ENCODE measurements around the gene PPARA. TPM values are rescaled to one million over a fixed set of nuclear protein-coding genes. Genes with fewer than 3 reads are reported as not detected.

PPARA gene
- total and polyA plus RNA-seq, 2 donors (not counting 3 experiments of a cell fraction or from before 2014, with no cell fraction given) = 3.1 to 10.7 TPM

GRCh38 chr22:46241396-46242007, 91.2 kb downstream of the PPARA start:
- Histone ChIP-seq H3K79me2 (ENCODE audit: control insufficient read depth, insufficient read depth, low read length) (no peaks in the 10 kb centered on the region), H3K9ac (replicated peaks; ENCODE audit: extremely low read depth, insufficient read depth, low read length) (no peak overlapping the region), H3K4me1 (ENCODE audit: control insufficient read depth, extremely low read depth, insufficient read depth, low read length) (no peaks in the 10 kb centered on the region), H3K36me3 (ENCODE audit: control insufficient read depth in 2 of 2, extremely low read depth in 1 of 2, insufficient read depth in 2 of 2, low read length in 2 of 2) (no peaks in the 10 kb centered on the region), H3K27ac (ENCODE audit: insufficient read depth, low read depth, low read length) (no peak overlapping the region), H3K9me1 (replicated peaks; ENCODE audit: control insufficient read depth, extremely low read depth, insufficient read depth, low read length) (no peaks in the 10 kb centered on the region), H3K4me3 (replicated peaks in 1 of 3; ENCODE audit: insufficient read depth in 1 of 3, low read depth in 1 of 3, low read length in 3 of 3) (no peak overlapping the region), H2AFZ (ENCODE audit: low read depth, low read length) (no peak overlapping the region), H3K9me3 (replicated peaks; ENCODE audit: control insufficient read depth, insufficient read depth, low read length) (no peaks in the 10 kb centered on the region), H3K27me3 (ENCODE audit: control insufficient read depth in 2 of 2, insufficient read depth in 2 of 2, low read length in 2 of 2) (no peaks in the 10 kb centered on the region), H4K20me1 (replicated peaks; ENCODE audit: control insufficient read depth, extremely low read depth, insufficient read depth, low read length) (no peaks in the 10 kb centered on the region), H3K4me2 (ENCODE audit: insufficient read depth, low read length) (no peak overlapping the region)
- ChIA-PET POLR2A (interaction anchor here (0.5 kb wide), 1 partner anchor 583 kb away, joined by 4 read pairs; no protein-coding TSS in a partner anchor), CTCF (interaction anchor here (0.7 kb wide), 1 partner anchor 125 kb away, joined by 3 read pairs; no protein-coding TSS in a partner anchor)
- TF ChIP-seq POLR2A (IDR thresholded peaks at IDR 0.05; ENCODE audit: low read depth, low read length) = no peak
- TF ChIP-seq MAX (IDR thresholded peaks at IDR 0.05; ENCODE audit: insufficient read depth, insufficient read length) = no peak
- TF ChIP-seq MYC (IDR thresholded peaks at IDR 0.05; ENCODE audit: low read depth, low read length) = no peak
- TF ChIP-seq JUN (IDR thresholded peaks at IDR 0.05; ENCODE audit: borderline replicate concordance, insufficient read depth, insufficient read length, low read depth) = no peak
- TF ChIP-seq FOS (IDR thresholded peaks at IDR 0.05; ENCODE audit: borderline replicate concordance, insufficient read depth, low read length) = no peak
- no peak for TF ChIP-seq POLR2AphosphoS5 (IDR thresholded peaks at IDR 0.05; ENCODE audit: insufficient read depth, low read depth, low read length)
- no peak for TF ChIP-seq EZH2 (IDR thresholded peaks at IDR 0.05; ENCODE audit: borderline replicate concordance, low read depth, low read length, severe bottlenecking)
- dilution Hi-C loops (cut with MboI; ENCODE audit: extremely low pct_ligation_motif_present, low sequenced_read_pairs) (no loop called here), intact Hi-C loops (cut with micrococcal nuclease) (no loop called here)
- FAIRE-seq (no peak), DNase-seq (ENCODE audit: low read depth, low spot score) (no peak)
- BruUV-seq (replicated peaks) = no TSS peak

GRCh38 chr22:46242076-46242475, 91.8 kb downstream of the PPARA start:
- Histone ChIP-seq H3K27me3 (ENCODE audit: control insufficient read depth in 2 of 2, insufficient read depth in 2 of 2, low read length in 2 of 2) (no peaks in the 10 kb centered on the region), H3K9me3 (replicated peaks; ENCODE audit: control insufficient read depth, insufficient read depth, low read length) (no peaks in the 10 kb centered on the region), H2AFZ (ENCODE audit: low read depth, low read length) (no peak overlapping the region), H4K20me1 (replicated peaks; ENCODE audit: control insufficient read depth, extremely low read depth, insufficient read depth, low read length) (no peaks in the 10 kb centered on the region), H3K27ac (ENCODE audit: insufficient read depth, low read depth, low read length) (no peak overlapping the region), H3K4me1 (ENCODE audit: control insufficient read depth, extremely low read depth, insufficient read depth, low read length) (no peaks in the 10 kb centered on the region), H3K9ac (replicated peaks; ENCODE audit: extremely low read depth, insufficient read depth, low read length) (no peak overlapping the region), H3K36me3 (ENCODE audit: control insufficient read depth in 2 of 2, extremely low read depth in 1 of 2, insufficient read depth in 2 of 2, low read length in 2 of 2) (no peaks in the 10 kb centered on the region), H3K9me1 (replicated peaks; ENCODE audit: control insufficient read depth, extremely low read depth, insufficient read depth, low read length) (no peaks in the 10 kb centered on the region), H3K4me3 (replicated peaks in 1 of 3; ENCODE audit: insufficient read depth in 1 of 3, low read depth in 1 of 3, low read length in 3 of 3) (no peak overlapping the region), H3K4me2 (ENCODE audit: insufficient read depth, low read length) (no peak overlapping the region), H3K79me2 (ENCODE audit: control insufficient read depth, insufficient read depth, low read length) (no peaks in the 10 kb centered on the region)
- CTCF ChIA-PET = no interaction called here
- intact Hi-C loops (cut with micrococcal nuclease) = no loop called here
- FAIRE-seq = no peak
- no TSS peak for BruUV-seq (replicated peaks)
- POLR2A ChIA-PET = no interaction called here
- dilution Hi-C loops (cut with MboI; ENCODE audit: extremely low pct_ligation_motif_present, low sequenced_read_pairs) = no loop called here
- no peak for DNase-seq (ENCODE audit: low read depth, low spot score)
- TF ChIP-seq FOS (IDR thresholded peaks at IDR 0.05; ENCODE audit: borderline replicate concordance, insufficient read depth, low read length) (no peak), POLR2AphosphoS5 (IDR thresholded peaks at IDR 0.05; ENCODE audit: insufficient read depth, low read depth, low read length) (no peak), MAX (IDR thresholded peaks at IDR 0.05; ENCODE audit: insufficient read depth, insufficient read length) (no peak), POLR2A (IDR thresholded peaks at IDR 0.05; ENCODE audit: low read depth, low read length) (no peak), MYC (IDR thresholded peaks at IDR 0.05; ENCODE audit: low read depth, low read length) (no peak), CTCF (IDR thresholded peaks at IDR 0.05; ENCODE audit: extremely low read depth in 1 of 2, insufficient read depth in 1 of 2, low read depth in 1 of 2, low read length in 2 of 2) (no peak), EZH2 (IDR thresholded peaks at IDR 0.05; ENCODE audit: borderline replicate concordance, low read depth, low read length, severe bottlenecking) (no peak), GATA2 (IDR thresholded peaks at IDR 0.05; ENCODE audit: insufficient read depth, insufficient read length, low read depth, low read length) (no peak), JUN (IDR thresholded peaks at IDR 0.05; ENCODE audit: borderline replicate concordance, insufficient read depth, insufficient read length, low read depth) (no peak)
